IMR-90 (cell line): ENCODE measurements around the gene NIPAL3. TPM values are rescaled to one million over a fixed set of nuclear protein-coding genes. Genes with fewer than 3 reads are reported as not detected.

Source experiments
- ATAC-seq: fragments of 200-7000 bp; cut with Tn5 transposase; 2 replicates; pipeline ENCODE4 v1.9.1; 2020; ENCODE audit warnings: low read depth, mild to moderate bottlenecking, moderate library complexity
- BruUV-seq: library from RNA; stranded (reverse); fragments of 400-500 nt; replicated peaks from 2 replicates; lab custom pipeline; 2021; lab: Mats Ljungman, UMichigan
- CTCF ChIA-PET: fragments of 300-600 bp; formaldehyde crosslinking; extraction: SDS; loops from one replicate; lab custom pipeline; 2021; ENCODE audit warnings: antibody characterized with exemption; lab: Yijun Ruan, JAX
- POLR2A ChIA-PET: fragments of 300-600 bp; sonication (Branson Sonifier 250); formaldehyde crosslinking; loops from one replicate; lab custom pipeline; 2022; ENCODE audit warnings: antibody characterized with exemption; ENCODE audit not compliant: unreplicated experiment; lab: Charles Lee
- DNase-seq: peaks from one replicate; pipeline ENCODE4 v3.0.0; 2013
- H2AFZ ChIP-seq: replicated peaks from 2 replicates; pipeline ENCODE3; 2013; ENCODE audit warnings: low read length, mild to moderate bottlenecking; ENCODE audit not compliant: poor library complexity
- H2AK5ac ChIP-seq: 2 replicates; pipeline ENCODE4 v1.6.1; 2013; ENCODE audit warnings: low read depth, low read length, inconsistent platforms
- H2AK9ac ChIP-seq: replicated peaks from 2 replicates; pipeline ENCODE3; 2013; ENCODE audit warnings: mild to moderate bottlenecking, low read depth, low read length, moderate library complexity; ENCODE audit not compliant: poor library complexity
- H2BK120ac ChIP-seq: 2 replicates; pipeline ENCODE4 v1.6.1; 2013; ENCODE audit warnings: low read depth, low read length, inconsistent platforms
- H2BK15ac ChIP-seq: 3 replicates; pipeline ENCODE4 v1.6.1; 2013; ENCODE audit warnings: low read depth, low read length, inconsistent platforms
- H2BK20ac ChIP-seq: 2 replicates; pipeline ENCODE4 v1.6.1; 2013; ENCODE audit warnings: low read depth, mild to moderate bottlenecking, inconsistent platforms, low read length, moderate library complexity
- H2BK5ac ChIP-seq: 2 replicates; pipeline ENCODE4 v1.6.1; 2013; ENCODE audit warnings: mild to moderate bottlenecking, low read depth, low read length, inconsistent platforms; ENCODE audit not compliant: poor library complexity, severe bottlenecking
- H3K14ac ChIP-seq: replicated peaks from 2 replicates; pipeline ENCODE4 v1.6.1; 2013; ENCODE audit warnings: low read depth, low read length, inconsistent platforms
- H3K18ac ChIP-seq: 2 replicates; pipeline ENCODE4 v1.6.1; 2013; ENCODE audit warnings: low read depth, low read length, control low read depth
- H3K23ac ChIP-seq: 2 replicates; pipeline ENCODE4 v1.6.1; 2013; ENCODE audit warnings: low read depth, low read length, inconsistent platforms
- H3K27ac ChIP-seq: 2 replicates; pipeline ENCODE4 v1.5.1; 2013; ENCODE audit warnings: mild to moderate bottlenecking, control low read depth, low read length; ENCODE audit not compliant: insufficient read depth
- H3K27me3 ChIP-seq: 2 replicates; pipeline ENCODE4 v1.6.1; 2013; ENCODE audit warnings: low read length; ENCODE audit not compliant: control insufficient read depth, insufficient read depth
- H3K36me3 ChIP-seq: 2 replicates; pipeline ENCODE4 v1.6.1; 2013; ENCODE audit warnings: low read length, mixed read lengths; ENCODE audit not compliant: control insufficient read depth, insufficient read depth
- H3K4ac ChIP-seq: 2 replicates; pipeline ENCODE4 v1.6.1; 2013; ENCODE audit warnings: low read depth, low read length, inconsistent platforms
- H3K4me1 ChIP-seq: 2 replicates; pipeline ENCODE4 v1.6.1; 2013; ENCODE audit warnings: low read length, mixed read lengths; ENCODE audit not compliant: control insufficient read depth, insufficient read depth
- H3K4me2 ChIP-seq: 2 replicates; pipeline ENCODE4 v1.6.1; 2013; ENCODE audit warnings: low read depth, mild to moderate bottlenecking, control low read depth, low read length, moderate library complexity
- H3K4me3 ChIP-seq: 2 replicates; pipeline ENCODE4 v1.5.1; 2013; ENCODE audit warnings: low read depth, mild to moderate bottlenecking, control low read depth, low read length, moderate library complexity; ENCODE audit not compliant: insufficient read depth
- H3K56ac ChIP-seq: 2 replicates; pipeline ENCODE4 v1.6.1; 2013; ENCODE audit warnings: low read length, inconsistent platforms; ENCODE audit not compliant: insufficient read depth; ENCODE audit errors: extremely low read depth
- H3K79me1 ChIP-seq, 2 experiments: 2 replicates each; pipeline ENCODE4 v1.6.1; 2013; ENCODE audit warnings: low read length in 2 of 2, inconsistent platforms in 1 of 2, low read depth in 1 of 2
- H3K9ac ChIP-seq: 2 replicates; pipeline ENCODE4 v1.6.1; 2013; ENCODE audit warnings: low read depth, low read length, control low read depth
- H3K9me1 ChIP-seq: 2 replicates; pipeline ENCODE4 v1.6.1; 2013; ENCODE audit warnings: low read length, inconsistent platforms; ENCODE audit not compliant: insufficient read depth
- H3K9me3 ChIP-seq: 2 replicates; pipeline ENCODE4 v1.6.1; 2013; ENCODE audit warnings: low read length; ENCODE audit not compliant: control insufficient read depth, insufficient read depth
- H4K20me1 ChIP-seq: 2 replicates; pipeline ENCODE4 v1.6.1; 2013; ENCODE audit warnings: low read length, inconsistent platforms; ENCODE audit not compliant: insufficient read depth
- H4K5ac ChIP-seq: 2 replicates; pipeline ENCODE4 v1.6.1; 2013; ENCODE audit warnings: mild to moderate bottlenecking, low read depth, low read length, control low read depth
- H4K8ac ChIP-seq, 2 experiments: 2 replicates each; pipeline ENCODE4 v1.6.1; 2013; ENCODE audit warnings: low read depth in 2 of 2, low read length in 2 of 2, control low read depth in 1 of 2, inconsistent platforms in 1 of 2
- H4K91ac ChIP-seq: 2 replicates; pipeline ENCODE4 v1.6.1; 2013; ENCODE audit warnings: low read depth, low read length, inconsistent platforms; ENCODE audit not compliant: insufficient read depth
- BHLHE40 ChIP-seq: fragments of 150-350 bp; IDR thresholded peaks from 2 replicates; pipeline ENCODE4 v1.6.1; 2016; ENCODE audit warnings: mild to moderate bottlenecking, low read depth, low read length
- CEBPB ChIP-seq: IDR thresholded peaks from 2 replicates; pipeline ENCODE4 v1.6.1; 2012; ENCODE audit warnings: low read depth, low read length, improper control_type of control experiment
- CHD1 ChIP-seq: IDR thresholded peaks from 2 replicates; pipeline ENCODE4 v1.6.1; 2012; ENCODE audit warnings: low read depth, low read length, improper control_type of control experiment
- CTCF ChIP-seq: conservative IDR thresholded peaks from 2 replicates; pipeline ENCODE4 v1.5.1; 2012; ENCODE audit warnings: mild to moderate bottlenecking, low read depth, low read length, improper control_type of control experiment
- FOS ChIP-seq: fragments of 150-350 bp; IDR thresholded peaks from 2 replicates; pipeline ENCODE4 v1.6.1; 2016; ENCODE audit warnings: low read depth, low read length
- MAFK ChIP-seq: IDR thresholded peaks from 2 replicates; pipeline ENCODE4 v1.6.1; 2012; ENCODE audit warnings: low read depth, low read length, improper control_type of control experiment
- MAZ ChIP-seq: IDR thresholded peaks from 2 replicates; pipeline ENCODE4 v1.6.1; 2012; ENCODE audit warnings: low read depth, mild to moderate bottlenecking, low read length, improper control_type of control experiment, moderate library complexity, borderline replicate concordance
- MXI1 ChIP-seq: IDR thresholded peaks from 2 replicates; pipeline ENCODE4 v1.6.1; 2012; ENCODE audit warnings: low read depth, mild to moderate bottlenecking, low read length, moderate library complexity, borderline replicate concordance
- NFE2L2 ChIP-seq: fragments of 150-350 bp; IDR thresholded peaks from 2 replicates; pipeline ENCODE4 v1.6.1; 2016; ENCODE audit warnings: low read depth, mild to moderate bottlenecking, low read length
- POLR2A ChIP-seq: IDR thresholded peaks from 2 replicates; pipeline ENCODE4 v1.6.1; 2012; ENCODE audit warnings: mild to moderate bottlenecking, low read depth, low read length
- RAD21 ChIP-seq: IDR thresholded peaks from 2 replicates; pipeline ENCODE4 v1.6.1; 2012; ENCODE audit warnings: low read length, improper control_type of control experiment
- RCOR1 ChIP-seq: IDR thresholded peaks from 2 replicates; pipeline ENCODE4 v1.6.1; 2012; ENCODE audit warnings: mild to moderate bottlenecking, low read length, improper control_type of control experiment; ENCODE audit not compliant: insufficient replicate concordance
- RFX5 ChIP-seq: IDR thresholded peaks from 2 replicates; pipeline ENCODE4 v1.8.0; 2012; ENCODE audit warnings: low read depth, mild to moderate bottlenecking, low read length, moderate library complexity
- SMC3 ChIP-seq: fragments of 150-350 bp; IDR thresholded peaks from 2 replicates; pipeline ENCODE4 v1.6.1; 2016; ENCODE audit warnings: low read depth, mild to moderate bottlenecking, antibody characterized with exemption, low read length, moderate library complexity
- WGBS, 2 experiments: methylation state at CpG; one replicate each; pipeline versions ENCODE4 v1.1.5 to v1.1.7; 2013; ENCODE audit warnings: missing lambda C conversion rate in 2 of 2; ENCODE audit not compliant: insufficient read length in 1 of 2; ENCODE audit errors: extremely low coverage in 2 of 2; 5-methylcytosine and 5-hydroxymethylcytosine counted together
- dilution Hi-C: fragments of 300-500 bp; cut with HindIII; formaldehyde crosslinking; loops from one replicate; pipeline ENCODE4 v1.14.3; 2018; ENCODE audit warnings: low sequenced_read_pairs; ENCODE audit not compliant: unreplicated experiment
- in situ Hi-C: fragments of 300-500 bp; cut with MboI; formaldehyde crosslinking; loops from 3 replicates; pipeline ENCODE4 v1.14.3; 2019; ENCODE audit warnings: low sequenced_read_pairs, inconsistent platforms, mixed read lengths
- intact Hi-C: fragments of 100-400 bp; cut with micrococcal nuclease; formaldehyde crosslinking; loops from 2 replicates; pipeline ENCODE4 v1.10.0; 2022
- polyA plus RNA-seq, 3 experiments: library from polyadenylated mRNA; depleted of rRNA; stranded (reverse); fragments of >200 nt; gene quantifications; 2 replicates each; pipeline ENCODE4 v1.2.3, GENCODE V29; 2012; ENCODE audit warnings: low replicate concordance in 1 of 3
- total RNA-seq: library from RNA; depleted of rRNA; stranded (reverse); fragments of >200 nt; gene quantifications from 2 replicates; pipeline ENCODE4 v1.2.3, GENCODE V29; 2012
- TF ChIP-seq, protein P1 (sequence below): fragments of 150-350 bp; IDR thresholded peaks from 2 replicates; pipeline ENCODE4 v1.6.1; 2017; ENCODE audit warnings: mild to moderate bottlenecking, antibody characterized with exemption, low read length, low read depth
- TF ChIP-seq, protein P2 (sequence below): fragments of 150-350 bp; IDR thresholded peaks from 2 replicates; pipeline ENCODE4 v1.6.1; 2016; ENCODE audit warnings: low read depth, mild to moderate bottlenecking, low read length, moderate library complexity, borderline replicate concordance

The NIPAL3 gene
- total and polyA plus RNA-seq, 2 of the 4 experiments (the other 2 are of a cell fraction), result 55.0 to 123 TPM

- no peaks in the 10 kb centered on the region; the same call in 1 of the 2 replicates for H3K9me3 ChIP-seq
- no peak overlapping the region for H4K5ac ChIP-seq
- no peak overlapping the region for H3K4ac ChIP-seq
- no peaks in the 10 kb centered on the region; a peak in 2 of 4 replicates for H3K79me1 ChIP-seq
- H3K4me3 ChIP-seq, result no peak overlapping the region
- no peak overlapping the region for H3K23ac ChIP-seq
- no peak overlapping the region for H2BK5ac ChIP-seq
- no peak overlapping the region for H2AK5ac ChIP-seq
- DNase-seq (no peak), ATAC-seq (no peak)
- no peak overlapping the region for H2BK15ac ChIP-seq
- no peak overlapping the region for H3K56ac ChIP-seq
- no peaks in the 10 kb centered on the region for H4K20me1 ChIP-seq
- H3K4me1 ChIP-seq, result no peaks in the 10 kb centered on the region; the same call in 1 of the 2 replicates
- ChIA-PET CTCF (interaction anchor here (0.5 kb wide), 1 partner anchor 397 kb away, joined by 4 read pairs; no protein-coding TSS in a partner anchor), POLR2A (no interaction called here)
- no peak overlapping the region for H2BK120ac ChIP-seq
- H2AK9ac ChIP-seq, result no peak overlapping the region
- no peak overlapping the region for H2AFZ ChIP-seq
- no peak overlapping the region for H3K4me2 ChIP-seq
- no peak overlapping the region for H4K91ac ChIP-seq
- H3K14ac ChIP-seq, result no peak overlapping the region
- TF ChIP-seq RCOR1 (no peak), CEBPB (no peak), MAFK (no peak), CHD1 (no peak), SMC3 (no peak), MXI1 (no peak), RAD21 (no peak), RFX5 (no peak), NFE2L2 (no peak), FOS (no peak), CTCF (no peak), POLR2A (no peak), MAZ (no peak), BHLHE40 (no peak)
- TF ChIP-seq, protein P1, sequence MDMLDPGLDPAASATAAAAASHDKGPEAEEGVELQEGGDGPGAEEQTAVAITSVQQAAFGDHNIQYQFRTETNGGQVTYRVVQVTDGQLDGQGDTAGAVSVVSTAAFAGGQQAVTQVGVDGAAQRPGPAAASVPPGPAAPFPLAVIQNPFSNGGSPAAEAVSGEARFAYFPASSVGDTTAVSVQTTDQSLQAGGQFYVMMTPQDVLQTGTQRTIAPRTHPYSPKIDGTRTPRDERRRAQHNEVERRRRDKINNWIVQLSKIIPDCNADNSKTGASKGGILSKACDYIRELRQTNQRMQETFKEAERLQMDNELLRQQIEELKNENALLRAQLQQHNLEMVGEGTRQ, result no peak
- TF ChIP-seq, protein P2, sequence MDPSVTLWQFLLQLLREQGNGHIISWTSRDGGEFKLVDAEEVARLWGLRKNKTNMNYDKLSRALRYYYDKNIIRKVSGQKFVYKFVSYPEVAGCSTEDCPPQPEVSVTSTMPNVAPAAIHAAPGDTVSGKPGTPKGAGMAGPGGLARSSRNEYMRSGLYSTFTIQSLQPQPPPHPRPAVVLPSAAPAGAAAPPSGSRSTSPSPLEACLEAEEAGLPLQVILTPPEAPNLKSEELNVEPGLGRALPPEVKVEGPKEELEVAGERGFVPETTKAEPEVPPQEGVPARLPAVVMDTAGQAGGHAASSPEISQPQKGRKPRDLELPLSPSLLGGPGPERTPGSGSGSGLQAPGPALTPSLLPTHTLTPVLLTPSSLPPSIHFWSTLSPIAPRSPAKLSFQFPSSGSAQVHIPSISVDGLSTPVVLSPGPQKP, result no peak
- H2BK20ac ChIP-seq, result no peak overlapping the region
- no peak overlapping the region for H3K27ac ChIP-seq
- peaks cover 40% of the 10 kb centered on the region for H3K36me3 ChIP-seq
- no peak overlapping the region for H3K18ac ChIP-seq
- dilution Hi-C loops (no loop called here), intact Hi-C loops (no loop called here), in situ Hi-C loops (no loop called here)
- peaks cover 16% of the 10 kb centered on the region; the same call in 1 of the 2 replicates for H3K9me1 ChIP-seq
- no peaks in the 10 kb centered on the region for H3K27me3 ChIP-seq
- H4K8ac ChIP-seq, result no peak overlapping the region
- 90% methylated on average over 2 of the region's 3 CpGs; no CpG with 5 or more reads in 1 of the 2 experiments for WGBS, 2 experiments
- no TSS peak for BruUV-seq
- no peak overlapping the region for H3K9ac ChIP-seq
These were observed 42.3 kb downstream of the NIPAL3 start for GRCh38 chr1:24457866-24458265.
